ES-I3 (cell line): Measurements from ENCODE around the gene MINK1.
"Not testable (repeated sequence)": the region's sequence is repeated elsewhere in the genome, so short reads cannot be mapped to it uniquely, and the experiment has no call there.

ENCODE experiments used
- H3K36me3 ChIP-seq: 2 replicates; pipeline ENCODE4 v1.6.1; 2013; ENCODE audit warnings: mild to moderate bottlenecking, low read length, control low read depth, moderate library complexity; ENCODE audit not compliant: insufficient read depth
- H3K4me1 ChIP-seq: 2 replicates; pipeline ENCODE4 v1.6.1; 2013; ENCODE audit warnings: mild to moderate bottlenecking, control low read depth, low read length; ENCODE audit not compliant: insufficient read depth
- H3K9ac ChIP-seq: 2 replicates; pipeline ENCODE4 v1.6.1; 2013; ENCODE audit warnings: low read depth, mild to moderate bottlenecking, low read length, moderate library complexity
- H3K9me3 ChIP-seq: 2 replicates; pipeline ENCODE4 v1.6.1; 2013; ENCODE audit warnings: mild to moderate bottlenecking, low read length, moderate library complexity; ENCODE audit not compliant: control insufficient read depth, insufficient read depth

MINK1 gene

GRCh38 chr17:4846635-4847390 is 13.7 kb downstream of the MINK1 start:
- Histone ChIP-seq H3K9ac (no peak overlapping the region), H3K9me3 (no peaks in the 10 kb centered on the region), H3K4me1 (peaks cover 44% of the 10 kb centered on the region), H3K36me3 (no peaks in the 10 kb centered on the region)

GRCh38 chr17:4849011-4849536 is 15.9 kb downstream of the MINK1 start:
- no peak overlapping the region for H3K9ac ChIP-seq
- H3K9me3 ChIP-seq: no peaks in the 10 kb centered on the region
- H3K4me1 ChIP-seq: peaks cover 52% of the 10 kb centered on the region
- H3K36me3 ChIP-seq: no peaks in the 10 kb centered on the region

GRCh38 chr17:4850246-4850645 is 17.1 kb downstream of the MINK1 start:
- Histone ChIP-seq H3K36me3 (no peaks in the 10 kb centered on the region), H3K4me1 (peaks cover 58% of the 10 kb centered on the region), H3K9me3 (no peaks in the 10 kb centered on the region), H3K9ac (no peak overlapping the region)

GRCh38 chr17:4851084-4851483 is 17.9 kb downstream of the MINK1 start:
- Histone ChIP-seq H3K9ac (no peak overlapping the region; the same call in 1 of the 2 replicates), H3K36me3 (no peaks in the 10 kb centered on the region), H3K9me3 (no peaks in the 10 kb centered on the region), H3K4me1 (peaks cover 58% of the 10 kb centered on the region)

GRCh38 chr17:4852567-4853207 is 19.5 kb downstream of the MINK1 start:
- Histone ChIP-seq H3K4me1 (peaks cover 57% of the 10 kb centered on the region), H3K9ac (no peak overlapping the region), H3K36me3 (no peaks in the 10 kb centered on the region; the same call in 1 of the 2 replicates), H3K9me3 (no peaks in the 10 kb centered on the region)

- Histone ChIP-seq H3K4me1 (peaks cover 55% of the 10 kb centered on the region), H3K9me3 (no peaks in the 10 kb centered on the region), H3K9ac (no peak overlapping the region), H3K36me3 (no peaks in the 10 kb centered on the region; the same call in 1 of the 2 replicates)
Measured at GRCh38 chr17:4853208-4853671, 20.1 kb downstream of the MINK1 start.

GRCh38 chr17:4854111-4854681 is 21.1 kb downstream of the MINK1 start:
- Histone ChIP-seq H3K36me3 (no peaks in the 10 kb centered on the region; the same call in 1 of the 2 replicates), H3K9ac (no peak overlapping the region), H3K4me1 (peaks cover 58% of the 10 kb centered on the region), H3K9me3 (no peaks in the 10 kb centered on the region)

- no peak overlapping the region for H3K9ac ChIP-seq
- no peaks in the 10 kb centered on the region for H3K9me3 ChIP-seq
- H3K36me3 ChIP-seq: no peaks in the 10 kb centered on the region; the same call in 1 of the 2 replicates
- H3K4me1 ChIP-seq: peaks cover 51% of the 10 kb centered on the region
Measured at GRCh38 chr17:4856271-4856936, 23.3 kb downstream of the MINK1 start.

GRCh38 chr17:4856937-4857314 is 23.8 kb downstream of the MINK1 start:
- Histone ChIP-seq H3K4me1 (peaks cover 48% of the 10 kb centered on the region), H3K36me3 (no peaks in the 10 kb centered on the region; the same call in 1 of the 2 replicates)

GRCh38 chr17:4857347-4857746 is 24.2 kb downstream of the MINK1 start:
- H3K9me3 ChIP-seq, H3K9ac ChIP-seq, H3K36me3 ChIP-seq: not testable (repeated sequence)
- peaks cover 48% of the 10 kb centered on the region for H3K4me1 ChIP-seq

More at GRCh38 chr17:4856937-4857314, 23.8 kb downstream of the MINK1 start:
- Histone ChIP-seq H3K9ac (no peak overlapping the region), H3K9me3 (no peaks in the 10 kb centered on the region)

GRCh38 chr17:4858068-4858881 is 25.1 kb downstream of the MINK1 start:
- peak overlapping the region; percentile 23; the same call in 1 of the 2 replicates for H3K9ac ChIP-seq
- no peaks in the 10 kb centered on the region; the same call in 1 of the 2 replicates for H3K36me3 ChIP-seq
- no peaks in the 10 kb centered on the region for H3K9me3 ChIP-seq
- peaks cover 48% of the 10 kb centered on the region for H3K4me1 ChIP-seq

GRCh38 chr17:4858882-4859260 is 25.7 kb downstream of the MINK1 start:
- H3K36me3 ChIP-seq: no peaks in the 10 kb centered on the region; the same call in 1 of the 2 replicates

GRCh38 chr17:4859816-4860625 is 26.9 kb downstream of the MINK1 start:
- Histone ChIP-seq H3K9me3 (no peaks in the 10 kb centered on the region), H3K36me3 (no peaks in the 10 kb centered on the region; the same call in 1 of the 2 replicates), H3K4me1 (peaks cover 34% of the 10 kb centered on the region), H3K9ac (no peak overlapping the region)

More at GRCh38 chr17:4858882-4859260, 25.7 kb downstream of the MINK1 start:
- Histone ChIP-seq H3K9me3 (no peaks in the 10 kb centered on the region), H3K9ac (peak overlapping the region; percentile 23; the same call in 1 of the 2 replicates), H3K4me1 (peaks cover 42% of the 10 kb centered on the region)
